Posterior vena cava (tissue), 2 donors: ENCODE measurements around the gene PDIA5. TPM values are rescaled to one million over a fixed set of nuclear protein-coding genes. Genes with fewer than 3 reads are reported as not detected.
"Not testable (repeated sequence)": the region's sequence is repeated elsewhere in the genome, so short reads cannot be mapped to it uniquely, and the experiment has no call there.

ENCODE experiments used
- DNase-seq: peaks from one replicate; pipeline ENCODE4 v3.0.0-alpha.2; 2020; ENCODE audit warnings: low spot score
- intact Hi-C, 2 donors: fragments of 100-400 bp; cut with DNase I; formaldehyde crosslinking; loops; one replicate each; pipeline versions ENCODE4 v1.14.1 to v1.14.2; 2022 to 2023
- total RNA-seq, 2 donors: library from RNA; stranded (reverse); fragmentation: NEBNext Ultra II Directional; extraction: Animal tissue kit (Norgen Biotek cat#: 25700); gene quantifications; one replicate each; pipeline ENCODE4 v1.2.1, GENCODE V29; 2021
- donor health status: DM: yes; HTN: yes; CAD: no.
- donor health status: DM: yes; HTN: yes; CAD: no.

The PDIA5 gene
- total RNA-seq, 2 donors from 2014 or later: 29.5 to 29.6 TPM

DNA sequence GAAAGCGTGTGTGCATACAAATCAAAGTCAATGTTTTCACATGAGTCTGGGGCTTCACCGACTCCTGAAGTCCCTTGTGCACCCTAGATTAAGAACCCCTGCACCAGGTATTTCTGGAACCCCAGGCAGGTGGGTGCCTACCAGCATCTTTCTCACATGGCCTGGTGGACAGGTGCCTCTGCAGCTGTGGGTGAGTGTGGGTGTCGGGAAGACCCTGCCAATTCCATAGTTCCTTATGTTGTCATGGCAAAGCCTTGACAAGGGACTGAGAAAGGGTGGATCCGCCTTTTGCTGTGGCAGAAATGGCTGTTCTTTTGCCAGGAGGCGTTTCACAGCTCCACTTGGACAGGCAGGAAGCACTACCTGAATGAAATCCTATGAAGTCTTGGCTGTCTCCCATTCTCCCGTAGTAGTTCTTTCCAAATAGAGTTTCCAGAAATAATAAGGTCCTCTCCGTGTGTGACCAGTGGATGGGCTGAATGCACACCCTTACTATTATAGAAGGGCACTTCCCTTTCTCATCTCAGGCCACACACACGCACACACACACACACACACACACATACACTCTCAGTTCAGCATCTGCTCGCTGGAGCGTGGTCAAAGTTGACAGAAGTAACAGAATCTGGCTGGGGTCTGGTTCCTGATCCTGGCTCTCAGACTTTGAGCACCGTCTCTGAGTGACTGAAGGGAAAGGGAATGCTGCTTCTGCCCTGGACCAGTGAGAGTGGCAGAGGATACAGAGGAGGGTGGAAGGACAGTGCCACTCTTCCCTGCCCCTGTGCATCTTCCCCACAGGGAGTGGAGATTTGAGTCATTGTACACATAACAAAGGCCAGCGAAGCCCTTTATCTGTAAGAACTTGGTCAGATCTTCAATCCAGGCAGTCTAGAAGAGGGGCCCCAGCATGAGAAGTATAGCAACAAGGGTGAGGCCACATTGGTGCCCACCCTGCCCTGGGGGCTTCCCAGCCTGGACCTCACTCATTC lies 38.7 kb downstream of the PDIA5 start:
- DNase-seq: peak; percentile 37
- intact Hi-C loops: no loop called here

DNA sequence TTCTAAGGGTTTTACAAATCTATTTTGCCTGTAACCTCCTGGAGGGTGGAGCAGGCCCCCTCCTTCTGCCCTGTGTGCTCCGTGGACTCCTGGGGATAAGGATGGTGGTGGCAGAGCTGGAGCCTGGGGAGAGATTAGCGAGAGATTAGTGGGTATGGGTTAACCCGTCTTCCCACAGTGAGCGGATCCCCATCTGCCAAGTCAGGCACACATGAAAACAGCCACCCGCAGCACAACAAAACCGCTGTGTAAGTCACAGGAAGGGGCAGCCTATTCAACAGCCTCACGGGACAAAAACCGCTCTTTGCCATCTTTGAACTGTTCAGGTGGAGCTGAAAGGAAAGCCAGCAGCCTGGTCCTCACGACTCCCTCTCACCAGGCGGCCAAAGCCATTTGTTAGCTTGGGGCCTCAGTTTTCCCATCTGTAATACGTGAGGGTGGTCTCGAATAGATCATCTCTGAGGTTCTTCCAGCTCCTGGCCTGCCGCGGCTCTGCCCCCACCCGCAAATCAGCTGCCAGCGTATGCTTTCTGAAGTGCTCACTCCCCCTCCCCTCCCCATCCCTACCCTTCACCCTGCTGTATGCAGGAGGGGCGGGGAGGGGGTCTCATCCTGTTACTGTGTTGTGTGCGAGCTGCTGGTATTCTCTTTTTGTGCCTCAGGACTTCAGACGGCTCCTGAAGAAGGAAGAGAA lies 43.6 kb downstream of the PDIA5 start:
- DNase-seq: peak; percentile 76
- intact Hi-C loops: no loop called here

DNA sequence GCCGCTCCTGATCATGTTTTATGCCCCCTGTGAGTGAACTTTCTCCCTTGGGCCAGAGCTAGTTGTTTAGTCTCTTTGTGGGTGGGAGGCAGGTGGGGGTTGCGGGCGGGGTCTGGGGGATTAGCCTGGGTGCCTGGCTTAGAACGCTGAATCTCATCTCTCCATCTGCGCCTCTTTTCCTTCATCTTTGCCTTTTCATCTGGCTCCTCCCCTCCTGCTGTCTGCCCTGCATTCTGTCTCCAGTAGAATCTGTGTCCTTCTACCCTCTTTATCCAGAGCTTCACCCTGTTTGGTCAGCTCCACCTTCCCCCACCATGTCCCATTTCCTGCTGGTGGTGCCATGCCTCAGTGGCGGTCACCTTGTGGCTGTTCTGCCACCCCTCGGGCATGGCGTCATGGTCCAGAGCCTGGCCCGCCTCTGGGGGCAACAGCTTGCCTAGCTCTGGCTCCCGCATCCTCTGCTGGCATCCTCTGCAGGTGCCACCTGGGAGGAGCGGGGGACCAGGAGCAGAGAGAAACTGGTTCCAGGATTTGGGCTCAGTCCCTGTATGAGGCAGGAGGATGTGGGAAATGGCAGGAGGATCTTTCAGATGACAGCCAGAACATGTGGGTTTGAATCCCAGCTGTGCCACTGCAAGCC lies 44.3 kb downstream of the PDIA5 start:
- peak; percentile 57 for DNase-seq
- intact Hi-C loops: no loop called here

DNA sequence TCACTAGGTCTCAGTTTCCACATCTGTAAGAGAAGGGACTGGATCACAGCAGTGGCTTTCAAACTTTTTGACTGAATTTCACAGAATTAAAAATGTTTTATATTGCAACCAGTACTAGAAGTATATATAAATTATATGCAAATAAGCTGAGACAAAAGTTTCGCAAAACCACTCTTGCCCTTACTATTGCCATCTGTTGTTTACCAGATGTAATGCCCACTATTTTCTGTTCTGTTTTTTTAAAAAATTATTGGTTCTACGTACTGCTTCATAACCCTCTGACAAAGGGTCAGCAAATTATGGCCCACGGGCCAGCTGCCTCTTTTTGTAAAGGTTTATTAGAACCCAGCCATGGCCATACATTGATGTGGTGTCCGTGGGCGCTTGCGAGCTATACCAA lies 44.8 kb downstream of the PDIA5 start:
- no peak for DNase-seq
- intact Hi-C loops: no loop called here

DNA sequence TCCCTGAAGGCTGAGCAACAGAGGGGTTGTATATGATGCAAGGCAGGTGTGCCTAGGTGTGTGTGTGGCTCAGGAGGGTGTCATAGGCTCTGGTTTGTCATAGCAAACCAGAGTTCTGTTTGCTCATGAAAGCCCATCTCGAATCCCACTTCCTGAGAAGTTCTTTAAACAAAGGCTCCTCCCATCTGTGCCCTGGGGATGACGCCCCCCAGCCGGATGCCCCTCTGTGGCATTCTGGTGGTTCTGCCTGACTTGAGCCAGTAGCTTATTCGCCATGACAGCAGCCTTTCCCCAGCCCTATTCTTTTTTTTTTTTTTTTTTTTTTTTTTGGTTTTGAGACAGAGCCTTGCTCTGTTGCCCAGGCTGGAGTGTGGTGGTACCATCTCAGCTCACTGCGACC lies 45.4 kb downstream of the PDIA5 start:
- intact Hi-C loops: no loop called here
- DNase-seq: no peak

DNA sequence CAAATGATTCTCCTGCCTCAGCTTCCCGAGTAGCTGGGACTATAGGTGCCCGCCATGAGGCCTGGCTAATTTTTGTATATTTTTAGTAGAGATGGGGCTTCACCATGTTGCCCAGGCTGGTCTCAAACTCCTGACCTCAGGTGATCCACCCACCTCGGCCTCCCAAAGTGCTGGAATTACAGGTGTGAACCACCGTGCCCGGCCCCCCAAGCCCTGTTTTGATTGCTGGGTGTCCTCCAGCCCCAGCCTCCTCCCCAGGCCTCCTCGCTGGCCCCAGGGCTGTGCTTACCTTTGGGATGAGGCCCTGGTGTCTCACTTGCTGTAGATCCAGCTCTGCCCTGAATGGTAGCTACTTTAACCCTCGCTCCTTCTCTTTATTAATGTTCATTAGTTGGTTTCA lies 45.8 kb downstream of the PDIA5 start:
- peak; percentile 50 for DNase-seq
- intact Hi-C loops: not testable (repeated sequence)

DNA sequence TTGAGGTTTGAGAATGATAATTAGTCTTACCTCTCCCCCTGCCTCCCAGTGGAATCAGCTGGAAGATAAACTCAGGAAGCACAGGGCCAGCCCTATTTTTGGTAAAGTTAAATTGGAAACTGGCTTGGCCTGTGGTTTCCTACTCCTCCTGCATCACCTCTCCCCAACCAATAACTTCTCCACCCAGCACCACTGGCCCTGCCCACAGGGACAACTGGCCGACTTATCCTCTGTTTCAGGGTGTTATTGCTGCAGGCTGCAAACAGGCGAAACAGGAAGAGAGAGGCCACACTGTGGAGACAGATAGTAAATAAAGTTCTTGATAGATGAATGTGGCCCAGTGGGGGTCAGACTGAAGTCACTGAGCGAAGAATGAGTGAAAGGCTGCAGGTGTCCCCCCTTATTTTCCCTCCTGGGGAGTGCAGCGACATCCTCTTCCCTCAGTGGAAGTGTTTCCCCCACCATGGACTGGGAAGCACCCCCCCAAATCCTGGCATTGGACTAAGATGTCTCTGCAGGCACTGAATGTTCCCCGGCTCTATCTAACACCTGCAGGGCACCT lies 47.1 kb downstream of the PDIA5 start:
- no peak for DNase-seq
- intact Hi-C loops: no loop called here

DNA sequence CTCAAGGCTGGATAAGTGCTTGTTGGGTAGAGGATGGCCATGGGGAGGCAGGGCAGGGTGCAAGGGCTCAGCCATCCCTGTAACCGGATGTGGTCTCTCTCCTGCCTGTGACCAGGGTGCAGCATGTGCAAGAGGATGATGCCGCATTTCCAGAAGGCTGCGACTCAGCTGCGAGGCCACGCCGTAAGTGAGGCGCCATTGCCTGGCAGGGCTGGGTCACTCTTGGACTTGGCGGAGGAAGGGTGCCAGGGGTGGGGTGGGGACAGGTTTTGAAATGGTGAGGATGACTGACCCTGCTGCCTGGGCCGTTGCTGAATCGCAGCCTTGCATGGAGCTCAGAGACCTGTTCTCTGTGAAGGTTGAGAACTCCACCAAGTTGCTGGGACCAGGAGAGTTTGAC lies 49.3 kb downstream of the PDIA5 start:
- peak; percentile 66 for DNase-seq
- intact Hi-C loops: no loop called here

DNA sequence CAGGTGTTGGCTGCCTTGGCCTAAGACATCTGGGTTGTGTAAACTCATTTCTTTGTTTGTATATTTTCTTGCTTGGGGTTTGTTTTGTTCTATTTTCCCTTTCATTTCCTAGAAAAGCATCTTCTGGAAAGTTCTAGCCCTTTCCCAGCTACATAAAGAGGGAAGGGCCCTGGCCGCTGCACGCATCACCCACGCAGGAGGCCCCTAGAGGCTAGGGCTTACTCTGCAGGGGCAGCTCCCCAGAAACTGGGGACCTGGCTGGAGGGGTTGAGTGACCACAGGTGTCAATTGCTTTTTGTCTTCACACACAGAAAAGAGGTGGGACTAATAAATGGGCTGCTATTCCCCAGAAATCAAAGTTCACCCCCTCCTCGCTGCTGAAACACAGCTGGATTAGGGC lies 52.6 kb downstream of the PDIA5 start:
- intact Hi-C loops: no loop called here
- no peak for DNase-seq

DNA sequence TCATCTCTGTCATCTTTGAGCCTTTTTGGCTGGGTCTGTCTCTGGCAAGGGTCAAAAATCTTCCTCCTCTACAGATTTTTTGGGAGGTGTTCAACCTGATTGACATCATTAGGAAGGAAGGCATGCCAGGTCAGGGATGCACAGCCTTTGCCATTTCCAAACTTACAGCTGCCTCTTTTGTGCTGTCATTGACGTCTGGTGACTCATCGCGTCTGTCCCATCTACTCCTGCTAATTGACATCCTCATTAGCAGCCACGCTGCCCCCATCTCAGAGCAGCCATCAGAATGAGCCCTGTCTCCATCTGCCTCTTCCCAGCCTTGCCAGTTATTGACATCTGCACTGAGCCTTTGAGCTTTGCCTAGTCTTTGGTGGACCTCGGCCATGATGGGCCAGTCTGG lies 53.0 kb downstream of the PDIA5 start:
- no peak for DNase-seq
- intact Hi-C loops: no loop called here

DNA sequence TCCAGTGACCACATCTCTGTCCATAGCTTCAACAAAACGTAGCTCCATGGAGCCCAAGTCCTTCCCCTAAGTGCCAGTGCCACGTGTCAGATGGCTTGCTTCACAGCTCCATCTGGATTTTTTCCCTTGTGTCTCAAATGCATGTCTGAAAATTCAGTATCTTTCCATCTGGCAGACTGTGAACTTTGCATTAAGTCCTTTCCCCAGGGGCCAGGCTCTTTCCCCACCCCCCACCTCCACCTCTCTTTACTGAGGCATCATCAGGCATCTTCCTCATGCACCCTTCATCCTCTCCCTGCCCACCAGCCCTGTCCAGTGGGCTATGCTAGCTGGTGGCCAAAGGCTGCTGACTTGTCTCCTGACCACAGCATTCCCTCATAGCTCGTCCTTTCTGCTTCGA lies 53.7 kb downstream of the PDIA5 start:
- no peak for DNase-seq
- intact Hi-C loops: no loop called here

DNA sequence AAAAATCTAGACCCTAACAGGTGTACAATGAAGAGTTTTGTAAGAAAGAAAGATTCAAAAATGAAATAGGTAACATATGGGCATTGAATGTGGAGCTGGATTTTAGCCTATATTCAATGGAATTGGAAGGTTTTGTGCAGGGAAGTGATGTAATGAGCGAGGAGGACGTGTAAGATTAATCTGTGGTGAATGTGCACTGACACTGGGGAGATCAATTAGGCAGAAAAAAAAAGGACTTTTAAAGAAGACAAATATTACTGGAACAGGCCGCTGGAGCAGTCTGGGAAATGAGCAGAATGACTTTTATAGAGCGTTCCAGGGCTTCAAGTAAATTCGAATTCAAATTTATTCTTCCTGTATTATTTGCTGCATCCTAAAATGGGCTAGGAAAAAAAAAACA lies 55.2 kb downstream of the PDIA5 start:
- no peak for DNase-seq
- intact Hi-C loops: no loop called here

DNA sequence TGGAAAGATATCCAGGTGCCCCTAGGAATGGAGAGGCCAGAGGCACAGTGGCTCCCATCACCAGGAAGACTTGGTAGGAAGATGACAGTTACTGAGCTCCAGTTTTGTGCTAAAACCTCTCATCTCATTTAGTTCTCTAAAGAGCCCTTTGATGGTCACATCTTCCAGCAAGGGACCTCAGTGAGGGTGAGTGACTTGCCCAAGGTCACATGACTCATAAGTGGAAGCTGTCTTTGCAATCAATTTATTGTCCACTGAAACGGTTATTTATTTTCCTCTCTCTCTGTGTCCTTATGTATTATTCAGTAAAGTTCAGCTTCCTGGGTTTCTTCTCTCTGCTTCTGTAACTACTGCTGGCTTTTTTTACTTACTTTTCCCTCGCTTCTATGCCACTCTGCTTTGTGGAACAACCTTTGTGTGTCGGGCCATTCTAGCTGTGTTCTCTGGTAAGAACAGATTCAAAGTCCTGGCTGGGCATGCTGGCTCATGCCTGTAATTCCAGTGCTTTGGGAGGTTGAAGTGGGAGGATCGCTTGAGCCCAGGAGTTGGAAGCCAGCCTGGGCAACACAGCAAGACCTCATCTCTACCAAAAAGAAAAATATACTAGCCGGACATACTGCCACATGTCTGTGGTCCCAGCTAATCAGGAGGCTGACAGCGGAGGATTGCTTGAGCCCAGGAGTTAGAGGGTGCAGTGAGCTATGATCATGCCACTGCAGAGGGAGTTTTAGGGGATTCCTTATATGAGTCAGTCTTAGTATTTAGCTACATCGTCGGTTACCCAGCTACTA lies 55.9 kb downstream of the PDIA5 start:
- intact Hi-C loops: no loop called here
- DNase-seq: no peak

DNA sequence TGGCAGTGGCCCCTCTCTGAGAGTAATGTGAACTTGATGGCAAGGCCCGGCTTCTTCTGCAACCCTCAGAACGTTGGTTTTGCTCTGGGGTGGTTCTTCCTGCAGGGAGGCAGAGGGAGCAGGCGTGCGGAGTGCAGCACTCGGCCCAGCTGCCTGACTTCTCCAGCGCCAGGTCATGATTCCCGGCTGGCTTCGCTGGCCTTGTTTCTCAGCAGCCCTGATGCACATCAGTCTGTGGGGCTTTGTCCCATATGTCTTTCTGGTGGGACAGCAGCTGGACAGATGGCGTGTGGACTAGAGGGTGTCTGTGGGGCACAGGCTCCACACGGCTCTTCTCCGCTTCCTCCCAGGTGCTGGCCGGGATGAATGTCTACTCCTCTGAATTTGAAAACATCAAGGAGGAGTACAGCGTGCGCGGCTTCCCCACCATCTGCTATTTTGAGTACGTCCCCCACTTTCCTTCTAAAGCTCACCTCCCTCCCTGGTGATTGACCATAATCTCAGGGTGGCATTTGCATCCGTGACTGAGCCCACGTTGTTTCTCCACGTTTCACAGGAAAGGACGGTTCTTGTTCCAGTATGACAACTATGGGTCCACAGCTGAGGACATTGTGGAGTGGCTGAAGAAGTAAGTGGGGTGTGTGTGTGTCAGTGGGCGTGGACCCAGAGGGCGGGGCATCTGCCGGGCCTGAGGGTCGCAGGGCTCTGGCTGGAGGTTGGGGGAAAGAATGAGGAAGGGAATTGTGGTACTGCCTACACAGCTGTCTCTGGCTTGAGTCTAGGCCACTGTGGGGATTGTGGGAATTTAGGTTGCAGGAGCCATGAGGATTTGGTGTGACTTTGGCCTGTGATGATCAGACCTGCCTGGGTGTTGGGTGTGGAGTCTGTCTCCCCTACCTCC lies 57.1 kb downstream of the PDIA5 start:
- intact Hi-C loops: no loop called here
- DNase-seq: no peak

DNA sequence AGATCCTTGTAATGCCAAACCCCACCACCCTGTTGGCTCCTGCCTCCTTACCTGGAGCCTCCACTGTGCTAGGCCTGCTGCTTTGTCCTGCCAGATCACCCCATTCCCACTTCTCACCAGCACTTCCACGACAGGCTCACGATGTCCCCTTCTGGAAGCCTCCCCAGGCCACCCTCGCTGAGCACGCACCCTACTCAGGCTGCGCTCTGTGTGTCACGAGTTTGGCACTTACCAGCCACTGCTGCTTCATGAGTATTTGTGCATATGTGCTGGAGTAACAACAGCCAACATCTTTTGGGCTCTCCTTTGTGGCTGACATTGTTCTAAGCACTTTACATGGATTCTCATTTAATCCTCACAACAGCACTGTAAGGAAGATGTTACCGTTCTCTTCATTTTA lies 58.1 kb downstream of the PDIA5 start:
- no peak for DNase-seq
- intact Hi-C loops: no loop called here

DNA sequence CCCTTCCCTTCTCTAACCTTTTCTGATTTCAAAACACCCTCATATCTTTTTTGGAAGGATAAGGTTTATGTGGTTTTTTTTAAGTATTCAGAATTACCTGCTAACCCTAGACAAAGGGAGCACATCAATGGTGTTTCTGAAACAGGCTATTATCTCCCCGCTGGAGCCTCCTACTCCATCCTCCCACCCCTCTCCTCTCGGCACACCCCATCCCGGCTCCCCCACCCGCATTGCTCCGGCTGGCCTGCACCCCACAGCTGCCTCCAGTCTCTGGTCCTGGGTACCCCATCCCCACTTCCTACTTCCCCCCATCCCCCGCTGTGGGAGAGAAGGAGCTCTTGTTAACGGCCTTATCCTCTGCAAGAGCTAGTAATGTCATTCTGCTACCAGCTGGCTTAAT lies 59.2 kb downstream of the PDIA5 start:
- no peak for DNase-seq
- intact Hi-C loops: no loop called here

DNA sequence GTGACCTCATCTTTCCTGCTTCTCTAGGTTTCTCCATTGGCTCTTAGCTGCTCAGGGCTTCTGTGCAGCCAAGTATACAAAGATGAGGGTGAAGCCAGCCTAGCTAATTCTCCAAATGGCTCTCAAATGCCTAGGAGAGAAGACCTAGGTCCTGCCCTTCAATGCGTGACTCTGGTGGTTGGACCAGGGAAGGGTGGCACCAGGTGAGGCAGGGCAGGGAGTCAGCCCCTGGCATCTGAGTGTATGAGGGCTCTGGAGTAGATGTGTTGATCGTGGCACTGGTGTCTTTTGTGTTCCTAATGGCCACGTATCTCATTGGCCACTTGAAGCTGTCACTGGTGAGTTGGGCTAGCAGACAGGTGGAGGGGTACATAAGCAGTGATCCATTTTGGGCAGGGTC lies 59.8 kb downstream of the PDIA5 start:
- DNase-seq: no peak
- intact Hi-C loops: no loop called here

DNA sequence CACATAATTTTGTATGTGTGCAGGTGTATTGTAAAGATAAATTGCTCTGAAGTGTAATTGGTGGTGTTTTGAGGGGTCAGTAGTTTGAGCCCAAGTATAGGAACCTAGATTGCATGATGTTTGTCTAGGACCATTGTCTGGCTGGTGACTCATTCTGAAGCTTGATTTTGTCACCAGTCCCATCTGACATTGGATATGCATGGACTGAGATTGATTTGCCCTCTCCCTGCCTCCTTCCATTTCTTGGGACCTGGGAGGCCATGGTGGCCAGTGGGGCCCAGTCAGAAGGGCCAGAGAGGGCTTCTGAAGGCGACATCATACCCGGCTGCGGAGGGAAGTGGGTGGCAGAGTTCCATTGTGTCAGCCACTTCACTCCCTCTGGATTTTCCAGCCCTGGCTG lies 62.3 kb downstream of the PDIA5 start:
- no peak for DNase-seq
- intact Hi-C loops: no loop called here
